Liver (tissue), 9 donors: ENCODE data around the gene HOXC10. TPM values are rescaled to one million over a fixed set of nuclear protein-coding genes. Genes with fewer than 3 reads are reported as not detected.

Experiments used
- DNase-seq: peaks from one replicate; pipeline ENCODE4 v3.0.0-alpha.2; 2017; ENCODE audit warnings: low spot score
- H3K27ac ChIP-seq, 2 donors: one replicate each; pipeline ENCODE4 v1.7.0; 2013; ENCODE audit warnings: inconsistent platforms in 2 of 2, low read length in 2 of 2, control low read depth in 1 of 2, low read depth in 1 of 2, mild to moderate bottlenecking in 1 of 2
- H3K27me3 ChIP-seq, 4 donors: one replicate each; pipeline versions ENCODE4 v1.6.1 to v1.7.0; 2013; ENCODE audit warnings: low read length in 3 of 4, inconsistent platforms in 1 of 4, mild to moderate bottlenecking in 1 of 4, moderate library complexity in 1 of 4; ENCODE audit not compliant: control insufficient read depth in 4 of 4, insufficient read depth in 4 of 4
- H3K36me3 ChIP-seq, 4 donors: one replicate each; pipeline versions ENCODE4 v1.6.1 to v1.7.0; 2013; ENCODE audit warnings: low read length in 3 of 4, mild to moderate bottlenecking in 3 of 4, low read depth in 1 of 4, moderate library complexity in 1 of 4; ENCODE audit not compliant: control insufficient read depth in 4 of 4, insufficient read depth in 3 of 4
- H3K4me1 ChIP-seq, 4 donors: one replicate each; pipeline versions ENCODE4 v1.6.1 to v1.7.0; 2013; ENCODE audit warnings: low read length in 3 of 4, mild to moderate bottlenecking in 3 of 4, moderate library complexity in 1 of 4; ENCODE audit not compliant: control insufficient read depth in 4 of 4, insufficient read depth in 4 of 4
- H3K4me3 ChIP-seq, 3 donors: one replicate each; pipeline versions ENCODE4 v1.6.1 to v1.7.0; 2013; ENCODE audit warnings: low read length in 3 of 3, control low read depth in 1 of 3, low read depth in 1 of 3, mild to moderate bottlenecking in 1 of 3
- H3K9ac ChIP-seq, 2 donors: one replicate each; pipeline ENCODE4 v1.7.0; 2013; ENCODE audit warnings: low read length in 2 of 2, mild to moderate bottlenecking in 2 of 2, moderate library complexity in 2 of 2, control low read depth in 1 of 2, low read depth in 1 of 2
- H3K9me3 ChIP-seq, 4 donors: one replicate each; pipeline versions ENCODE4 v1.6.1 to v1.7.0; 2013; ENCODE audit warnings: low read length in 3 of 4; ENCODE audit not compliant: control insufficient read depth in 4 of 4
- EGR1 ChIP-seq, 2 donors: IDR thresholded peaks; 2 replicates each; pipeline ENCODE4 v1.6.1; 2016 to 2018; ENCODE audit warnings: antibody characterized with exemption in 2 of 2, low read depth in 2 of 2
- FOXA1 ChIP-seq: IDR thresholded peaks from 2 replicates; pipeline ENCODE4 v1.6.1; 2016; ENCODE audit warnings: antibody characterized with exemption
- FOXA2 ChIP-seq: IDR thresholded peaks from 2 replicates; pipeline ENCODE4 v1.6.1; 2016; ENCODE audit warnings: antibody characterized with exemption
- GABPA ChIP-seq, 2 donors: IDR thresholded peaks in 1 of 2; conservative IDR thresholded peaks in 1 of 2; 2 replicates each; pipeline ENCODE4 v1.6.1; 2016; ENCODE audit warnings: antibody characterized with exemption in 2 of 2, mild to moderate bottlenecking in 1 of 2, moderate library complexity in 1 of 2
- HNF4A ChIP-seq, 2 donors: conservative IDR thresholded peaks; 2 replicates each; pipeline ENCODE4 v1.6.1; 2016; ENCODE audit warnings: antibody characterized with exemption in 2 of 2, mild to moderate bottlenecking in 2 of 2
- HNF4G ChIP-seq: IDR thresholded peaks from 2 replicates; pipeline ENCODE4 v1.6.1; 2016; ENCODE audit warnings: antibody characterized with exemption
- JUND ChIP-seq, 2 donors: IDR thresholded peaks; 2 replicates each; pipeline ENCODE4 v1.6.1; 2016; ENCODE audit warnings: antibody characterized with exemption in 2 of 2
- NR2F2 ChIP-seq: IDR thresholded peaks from 2 replicates; pipeline ENCODE4 v1.6.1; 2016; ENCODE audit warnings: antibody characterized with exemption
- RAD21 ChIP-seq, 2 donors: IDR thresholded peaks; 2 replicates each; pipeline ENCODE4 v1.6.1; 2016; ENCODE audit warnings: antibody characterized with exemption in 2 of 2, mild to moderate bottlenecking in 2 of 2
- RXRA ChIP-seq, 2 donors: IDR thresholded peaks; 2 replicates each; pipeline ENCODE4 v1.6.1; 2017 to 2018; ENCODE audit warnings: antibody characterized with exemption in 2 of 2, mild to moderate bottlenecking in 1 of 2
- SP1 ChIP-seq: IDR thresholded peaks from 2 replicates; pipeline ENCODE4 v1.6.1; 2018; ENCODE audit warnings: antibody characterized with exemption, mild to moderate bottlenecking
- TAF1 ChIP-seq: conservative IDR thresholded peaks from 2 replicates; pipeline ENCODE4 v1.6.1; 2016; ENCODE audit warnings: antibody characterized with exemption, mild to moderate bottlenecking
- YY1 ChIP-seq: IDR thresholded peaks from 2 replicates; pipeline ENCODE4 v1.6.1; 2016; ENCODE audit warnings: antibody characterized with exemption, mild to moderate bottlenecking
- WGBS: extraction: QIAGEN DNeasy Blood & Tissue Kit; methylation state at CpG from one replicate; pipeline ENCODE4 v1.1.7; 2013; 5-methylcytosine and 5-hydroxymethylcytosine counted together
- polyA plus RNA-seq, 2 donors: library from polyadenylated mRNA; stranded (reverse) in 1 of 2; unstranded in 1 of 2; fragments of 200-250 nt in 1 of 2; fragments of >200 nt in 1 of 2; fragmentation: Nextera tagmentation in 1 of 2; extraction: Ambion mirVana in 1 of 2; gene quantifications; one replicate each; pipeline versions ENCODE4 v1.2.1 to v1.2.3, GENCODE V29; 2013 to 2015
- total RNA-seq, 2 donors: library from RNA; depleted of rRNA; stranded (reverse); fragments of >200 nt; gene quantifications; one replicate each; pipeline ENCODE4 v1.2.3, GENCODE V29; 2014
- TF ChIP-seq, protein P1 (sequence below): IDR thresholded peaks from 2 replicates; pipeline ENCODE4 v1.6.1; 2016; ENCODE audit warnings: antibody characterized with exemption
- TF ChIP-seq, protein P2 (sequence below): IDR thresholded peaks from 2 replicates; pipeline ENCODE4 v1.6.1; 2016; ENCODE audit warnings: antibody characterized with exemption
- TF ChIP-seq, protein P3 (sequence below): IDR thresholded peaks from 2 replicates; pipeline ENCODE4 v1.6.1; 2016; ENCODE audit warnings: antibody characterized with exemption, mild to moderate bottlenecking
- TF ChIP-seq, protein P4 (sequence below): IDR thresholded peaks from 2 replicates; pipeline ENCODE4 v1.6.1; 2016; ENCODE audit warnings: antibody characterized with exemption
- TF ChIP-seq, protein P5 (sequence below): fragments of 150-350 bp; IDR thresholded peaks from 2 replicates; pipeline ENCODE4 v1.5.1; 2017; ENCODE audit warnings: improper control_type of control experiment, low read depth, low read length; ENCODE audit not compliant: missing input control
- donor health status: healthy.
- donor health status: healthy.
- donor health status: healthy.
- donor health status: healthy.
- donor health status: healthy.

HOXC10 gene
- total and polyA plus RNA-seq, 4 donors, result not detected

DNA sequence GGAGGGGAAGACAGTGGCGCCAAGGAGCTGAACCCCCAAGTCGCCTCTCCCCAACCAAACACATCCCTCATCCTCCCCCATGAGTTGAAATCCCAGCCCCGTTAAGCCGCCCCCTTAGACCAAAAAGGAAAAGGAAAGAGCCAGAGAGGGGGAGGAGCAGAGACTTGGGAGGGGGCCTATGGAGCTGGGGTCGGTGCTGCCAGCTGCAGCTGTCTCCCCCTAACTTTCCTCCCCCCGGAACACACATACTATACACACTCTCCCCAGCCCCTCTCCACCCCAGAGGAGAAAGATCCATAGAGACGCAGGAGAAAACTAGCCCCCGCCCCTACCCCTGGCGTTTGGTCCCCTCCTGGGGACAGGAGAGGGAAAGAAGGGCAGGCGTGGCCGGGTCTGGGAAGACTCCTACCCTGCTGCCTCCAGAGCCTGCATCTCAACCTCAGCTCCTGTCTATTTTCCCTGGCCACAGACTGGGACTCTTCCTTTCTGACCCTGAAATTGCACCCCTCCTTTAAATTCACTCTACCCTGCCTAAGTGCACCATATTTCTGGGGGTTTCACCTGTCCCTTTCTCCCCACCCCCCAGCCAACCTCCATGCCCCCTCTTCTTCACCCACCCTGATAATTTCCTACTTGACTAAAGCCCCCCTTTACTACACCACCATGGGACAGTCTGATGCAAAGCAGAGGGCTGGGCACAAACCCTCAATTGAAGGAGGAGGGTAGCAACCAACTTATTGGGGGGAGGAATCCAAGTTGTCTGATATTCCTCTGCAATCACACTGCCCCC, 13.4 kb downstream of the HOXC10 start:
- H3K9ac ChIP-seq, result no peak overlapping the region

DNA sequence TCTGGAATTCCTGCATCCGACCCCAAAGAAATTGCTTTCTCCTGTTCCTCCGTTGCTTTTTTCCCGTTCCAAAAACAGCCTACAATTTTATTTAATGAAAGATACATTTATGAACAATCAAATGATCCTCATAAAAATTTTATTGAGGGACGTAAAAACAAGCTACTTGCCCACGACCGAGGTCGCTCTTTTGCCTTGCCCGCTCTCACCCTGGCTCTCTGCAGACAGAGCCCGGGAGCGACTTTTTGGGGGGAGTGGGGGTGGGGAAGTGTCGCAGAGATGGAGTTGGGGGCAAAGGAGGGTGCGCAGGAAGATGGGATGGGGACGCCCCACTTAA, 13.9 kb downstream of the HOXC10 start:
- DNase-seq, result no peak
- TF ChIP-seq, protein P1, sequence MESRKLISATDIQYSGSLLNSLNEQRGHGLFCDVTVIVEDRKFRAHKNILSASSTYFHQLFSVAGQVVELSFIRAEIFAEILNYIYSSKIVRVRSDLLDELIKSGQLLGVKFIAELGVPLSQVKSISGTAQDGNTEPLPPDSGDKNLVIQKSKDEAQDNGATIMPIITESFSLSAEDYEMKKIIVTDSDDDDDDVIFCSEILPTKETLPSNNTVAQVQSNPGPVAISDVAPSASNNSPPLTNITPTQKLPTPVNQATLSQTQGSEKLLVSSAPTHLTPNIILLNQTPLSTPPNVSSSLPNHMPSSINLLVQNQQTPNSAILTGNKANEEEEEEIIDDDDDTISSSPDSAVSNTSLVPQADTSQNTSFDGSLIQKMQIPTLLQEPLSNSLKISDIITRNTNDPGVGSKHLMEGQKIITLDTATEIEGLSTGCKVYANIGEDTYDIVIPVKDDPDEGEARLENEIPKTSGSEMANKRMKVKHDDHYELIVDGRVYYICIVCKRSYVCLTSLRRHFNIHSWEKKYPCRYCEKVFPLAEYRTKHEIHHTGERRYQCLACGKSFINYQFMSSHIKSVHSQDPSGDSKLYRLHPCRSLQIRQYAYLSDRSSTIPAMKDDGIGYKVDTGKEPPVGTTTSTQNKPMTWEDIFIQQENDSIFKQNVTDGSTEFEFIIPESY, result no peak
- TF ChIP-seq HNF4A (conservative IDR thresholded peaks at IDR 0.05) (no peak), EGR1 (IDR thresholded peaks at IDR 0.05; ENCODE audit: low read depth in 2 of 2) (no peak), NR2F2 (no peak), RAD21 (IDR thresholded peaks at IDR 0.05) (no peak), FOXA1 (no peak), HNF4G (no peak), JUND (IDR thresholded peaks at IDR 0.05) (no peak), YY1 (no peak), GABPA (IDR thresholded peaks at IDR 0.05 in 1 of 2, conservative IDR thresholded peaks at IDR 0.05 in 1 of 2) (no peak), SP1 (no peak), RXRA (IDR thresholded peaks at IDR 0.05) (no peak), TAF1 (no peak), FOXA2 (no peak)
- TF ChIP-seq, protein P2, sequence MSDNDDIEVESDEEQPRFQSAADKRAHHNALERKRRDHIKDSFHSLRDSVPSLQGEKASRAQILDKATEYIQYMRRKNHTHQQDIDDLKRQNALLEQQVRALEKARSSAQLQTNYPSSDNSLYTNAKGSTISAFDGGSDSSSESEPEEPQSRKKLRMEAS, result no peak
- TF ChIP-seq, protein P3, sequence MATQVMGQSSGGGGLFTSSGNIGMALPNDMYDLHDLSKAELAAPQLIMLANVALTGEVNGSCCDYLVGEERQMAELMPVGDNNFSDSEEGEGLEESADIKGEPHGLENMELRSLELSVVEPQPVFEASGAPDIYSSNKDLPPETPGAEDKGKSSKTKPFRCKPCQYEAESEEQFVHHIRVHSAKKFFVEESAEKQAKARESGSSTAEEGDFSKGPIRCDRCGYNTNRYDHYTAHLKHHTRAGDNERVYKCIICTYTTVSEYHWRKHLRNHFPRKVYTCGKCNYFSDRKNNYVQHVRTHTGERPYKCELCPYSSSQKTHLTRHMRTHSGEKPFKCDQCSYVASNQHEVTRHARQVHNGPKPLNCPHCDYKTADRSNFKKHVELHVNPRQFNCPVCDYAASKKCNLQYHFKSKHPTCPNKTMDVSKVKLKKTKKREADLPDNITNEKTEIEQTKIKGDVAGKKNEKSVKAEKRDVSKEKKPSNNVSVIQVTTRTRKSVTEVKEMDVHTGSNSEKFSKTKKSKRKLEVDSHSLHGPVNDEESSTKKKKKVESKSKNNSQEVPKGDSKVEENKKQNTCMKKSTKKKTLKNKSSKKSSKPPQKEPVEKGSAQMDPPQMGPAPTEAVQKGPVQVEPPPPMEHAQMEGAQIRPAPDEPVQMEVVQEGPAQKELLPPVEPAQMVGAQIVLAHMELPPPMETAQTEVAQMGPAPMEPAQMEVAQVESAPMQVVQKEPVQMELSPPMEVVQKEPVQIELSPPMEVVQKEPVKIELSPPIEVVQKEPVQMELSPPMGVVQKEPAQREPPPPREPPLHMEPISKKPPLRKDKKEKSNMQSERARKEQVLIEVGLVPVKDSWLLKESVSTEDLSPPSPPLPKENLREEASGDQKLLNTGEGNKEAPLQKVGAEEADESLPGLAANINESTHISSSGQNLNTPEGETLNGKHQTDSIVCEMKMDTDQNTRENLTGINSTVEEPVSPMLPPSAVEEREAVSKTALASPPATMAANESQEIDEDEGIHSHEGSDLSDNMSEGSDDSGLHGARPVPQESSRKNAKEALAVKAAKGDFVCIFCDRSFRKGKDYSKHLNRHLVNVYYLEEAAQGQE, result no peak
- TF ChIP-seq, protein P4, sequence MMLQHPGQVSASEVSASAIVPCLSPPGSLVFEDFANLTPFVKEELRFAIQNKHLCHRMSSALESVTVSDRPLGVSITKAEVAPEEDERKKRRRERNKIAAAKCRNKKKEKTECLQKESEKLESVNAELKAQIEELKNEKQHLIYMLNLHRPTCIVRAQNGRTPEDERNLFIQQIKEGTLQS, result no peak
- TF ChIP-seq, protein P5, sequence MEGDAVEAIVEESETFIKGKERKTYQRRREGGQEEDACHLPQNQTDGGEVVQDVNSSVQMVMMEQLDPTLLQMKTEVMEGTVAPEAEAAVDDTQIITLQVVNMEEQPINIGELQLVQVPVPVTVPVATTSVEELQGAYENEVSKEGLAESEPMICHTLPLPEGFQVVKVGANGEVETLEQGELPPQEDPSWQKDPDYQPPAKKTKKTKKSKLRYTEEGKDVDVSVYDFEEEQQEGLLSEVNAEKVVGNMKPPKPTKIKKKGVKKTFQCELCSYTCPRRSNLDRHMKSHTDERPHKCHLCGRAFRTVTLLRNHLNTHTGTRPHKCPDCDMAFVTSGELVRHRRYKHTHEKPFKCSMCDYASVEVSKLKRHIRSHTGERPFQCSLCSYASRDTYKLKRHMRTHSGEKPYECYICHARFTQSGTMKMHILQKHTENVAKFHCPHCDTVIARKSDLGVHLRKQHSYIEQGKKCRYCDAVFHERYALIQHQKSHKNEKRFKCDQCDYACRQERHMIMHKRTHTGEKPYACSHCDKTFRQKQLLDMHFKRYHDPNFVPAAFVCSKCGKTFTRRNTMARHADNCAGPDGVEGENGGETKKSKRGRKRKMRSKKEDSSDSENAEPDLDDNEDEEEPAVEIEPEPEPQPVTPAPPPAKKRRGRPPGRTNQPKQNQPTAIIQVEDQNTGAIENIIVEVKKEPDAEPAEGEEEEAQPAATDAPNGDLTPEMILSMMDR, result no peak
- Histone ChIP-seq H3K4me3 (no peak overlapping the region), H3K9ac (no peak overlapping the region), H3K27me3 (peaks cover 9 to 59% (median 16%) of the 10 kb centered on the region in 4 donors), H3K9me3 (no peaks in the 10 kb centered on the region), H3K36me3 (no peaks in the 10 kb centered on the region), H3K4me1 (peaks cover 15 to 27% (median 19%) of the 10 kb centered on the region in 4 donors), H3K27ac (no peak overlapping the region)
- WGBS, result 15% methylated on average over 13 of the region's 13 CpGs

More for the DNA sequence above, 13.4 kb downstream of the HOXC10 start:
- peaks cover 15 to 27% (median 19%) of the 10 kb centered on the region in 4 donors for H3K4me1 ChIP-seq
- H3K4me3 ChIP-seq, result no peak overlapping the region
- H3K36me3 ChIP-seq, result no peaks in the 10 kb centered on the region
- DNase-seq, result no peak
- WGBS, result 9% methylated on average over 11 of the region's 11 CpGs
- H3K9me3 ChIP-seq, result no peaks in the 10 kb centered on the region
- peaks cover 10 to 61% (median 18%) of the 10 kb centered on the region in 4 donors for H3K27me3 ChIP-seq
- TF ChIP-seq YY1, result no peak
- no peak overlapping the region for H3K27ac ChIP-seq
